ENCODE results near the gene RNF2.

The RNF2 gene

GRCh38 chr1:185091480-185091879 lies 46.1 kb downstream of the RNF2 start:
- no peak for DNase-seq (ENCODE audit: low read depth in 1 of 2, low spot score in 1 of 2)

- DNase-seq (ENCODE audit: low read depth in 1 of 2, low spot score in 1 of 2), result no peak
These were observed 49.4 kb downstream of the RNF2 start for GRCh38 chr1:185094761-185095160.

- no peak for DNase-seq (ENCODE audit: low read depth in 1 of 2, low spot score in 1 of 2)
These were observed 51.2 kb downstream of the RNF2 start for GRCh38 chr1:185096531-185096930.

DNA sequence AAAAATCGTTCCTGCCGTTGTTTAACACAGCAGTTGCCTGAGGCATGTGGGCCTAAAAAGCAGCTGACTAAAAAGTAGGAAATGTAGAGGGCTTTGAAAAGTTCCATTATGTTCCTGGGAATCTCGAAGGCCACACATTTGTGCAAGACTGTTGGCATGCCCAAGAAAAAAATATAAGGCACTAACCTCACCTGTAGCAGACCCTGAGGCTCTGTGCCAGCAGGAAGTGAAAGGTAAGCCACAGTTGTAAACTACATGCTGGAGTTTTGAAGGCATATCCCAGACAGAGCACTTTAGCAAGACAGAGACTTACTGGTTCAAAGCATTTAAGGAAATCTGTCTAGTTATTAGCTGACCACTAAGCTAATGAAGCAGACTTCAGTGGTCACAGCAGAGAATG lies 58.7 kb downstream of the RNF2 start:
- no peak for DNase-seq (ENCODE audit: low read depth in 1 of 2, low spot score in 1 of 2)

GRCh38 chr1:185105121-185105520 lies 59.8 kb downstream of the RNF2 start:
- no peak for DNase-seq (ENCODE audit: low read depth in 1 of 2, low spot score in 1 of 2)

DNA sequence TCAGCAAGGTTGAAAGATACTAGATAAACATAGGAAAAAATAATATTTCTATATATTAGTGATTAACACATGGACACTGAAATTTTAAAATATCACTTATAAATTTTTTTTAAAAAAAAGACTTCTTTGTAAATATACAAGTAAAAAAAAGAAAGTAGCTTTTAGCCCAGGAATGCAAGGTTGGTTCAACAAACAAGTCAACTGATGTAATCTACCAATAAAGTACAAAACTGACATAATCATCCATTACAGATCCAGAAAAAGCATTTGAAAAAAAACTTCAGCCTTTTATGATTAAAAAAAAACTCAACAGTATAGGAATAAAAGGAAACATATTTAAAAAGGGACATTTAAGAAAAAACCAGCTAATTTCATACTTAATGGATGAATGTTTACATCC lies 63.0 kb downstream of the RNF2 start:
- DNase-seq (ENCODE audit: low read depth in 1 of 2, low spot score in 1 of 2), result no peak

DNA sequence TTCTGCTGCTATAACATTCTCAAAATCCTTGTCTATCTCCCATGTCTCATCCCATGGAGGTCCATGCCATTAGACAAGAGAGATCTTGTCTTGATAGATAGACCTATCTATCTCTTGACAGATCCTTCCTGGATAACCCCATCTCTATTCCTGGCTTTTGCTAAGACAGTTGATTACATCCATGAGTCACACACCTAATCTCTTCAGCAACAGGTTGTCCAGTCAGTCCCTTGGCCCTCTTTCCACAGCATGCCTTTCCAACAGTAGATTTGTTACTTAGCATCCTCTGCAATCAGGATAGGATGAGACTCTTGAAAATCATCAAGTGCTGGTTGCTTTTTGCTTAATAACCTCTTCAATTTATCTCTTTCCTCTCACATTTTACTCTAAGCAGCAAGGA lies 64.8 kb downstream of the RNF2 start:
- no peak for DNase-seq (ENCODE audit: low read depth in 1 of 2, low spot score in 1 of 2)

DNA sequence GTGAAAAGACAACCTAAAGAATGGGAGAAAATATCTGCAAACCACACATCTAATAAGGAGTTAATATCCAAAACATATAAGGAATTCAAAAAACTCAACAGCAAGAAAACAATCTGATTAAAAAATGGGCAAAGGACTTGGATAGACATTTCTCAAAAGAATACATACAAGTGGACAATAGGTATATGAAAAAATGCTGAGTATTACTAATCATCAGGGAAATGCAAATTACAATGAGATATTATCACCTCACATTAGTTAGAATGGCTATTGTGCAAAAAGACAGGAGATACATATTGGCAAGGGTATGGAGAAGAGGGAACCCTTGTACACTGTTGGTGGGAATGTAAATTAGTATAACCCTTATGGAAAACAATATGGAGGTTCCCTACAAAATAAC lies 66.5 kb downstream of the RNF2 start:
- DNase-seq (ENCODE audit: low read depth in 1 of 2, low spot score in 1 of 2), result no peak

- no peak for DNase-seq (ENCODE audit: low read depth in 1 of 2, low spot score in 1 of 2)
These were observed 67.0 kb downstream of the RNF2 start for GRCh38 chr1:185112356-185112755.

DNA sequence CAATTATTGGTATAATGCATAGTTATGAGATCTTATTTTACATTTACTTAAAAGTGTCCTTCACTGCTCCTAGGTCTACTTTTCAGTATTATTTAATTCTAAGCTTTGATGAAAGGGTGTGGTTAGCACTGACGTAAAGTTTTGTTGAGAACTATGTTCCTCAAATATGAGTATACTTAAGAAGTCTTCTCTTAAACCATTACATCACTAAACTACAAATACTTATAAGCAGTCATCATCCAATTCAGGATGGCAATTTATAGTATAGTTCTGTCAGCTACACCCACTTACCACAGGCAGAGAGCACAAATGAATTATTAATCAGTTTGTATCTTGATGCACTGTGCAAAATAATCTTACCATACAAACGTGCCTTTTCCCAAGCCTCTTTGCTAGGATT lies 84.3 kb downstream of the RNF2 start:
- no peak for DNase-seq (ENCODE audit: low read depth in 1 of 2, low spot score in 1 of 2)

DNA sequence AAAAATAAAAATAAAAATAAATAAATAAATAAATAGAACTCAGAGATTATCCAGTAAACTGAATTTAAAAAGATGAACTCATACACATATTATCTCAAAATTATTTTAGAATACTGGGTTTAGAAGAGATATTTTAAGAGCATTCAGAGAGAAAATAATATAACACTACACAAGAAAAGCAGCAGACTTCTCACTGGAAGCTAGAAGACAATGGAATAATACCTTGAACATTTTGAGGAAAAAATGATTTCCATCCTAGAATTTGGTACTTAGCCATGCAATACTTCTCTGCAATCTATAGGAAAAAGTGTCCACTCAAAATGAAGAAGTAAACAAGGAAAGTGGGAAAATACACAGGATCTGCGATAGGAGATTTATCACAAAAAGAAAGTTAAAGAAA lies 87.2 kb downstream of the RNF2 start:
- no peak for DNase-seq (ENCODE audit: low read depth in 1 of 2, low spot score in 1 of 2)

DNA sequence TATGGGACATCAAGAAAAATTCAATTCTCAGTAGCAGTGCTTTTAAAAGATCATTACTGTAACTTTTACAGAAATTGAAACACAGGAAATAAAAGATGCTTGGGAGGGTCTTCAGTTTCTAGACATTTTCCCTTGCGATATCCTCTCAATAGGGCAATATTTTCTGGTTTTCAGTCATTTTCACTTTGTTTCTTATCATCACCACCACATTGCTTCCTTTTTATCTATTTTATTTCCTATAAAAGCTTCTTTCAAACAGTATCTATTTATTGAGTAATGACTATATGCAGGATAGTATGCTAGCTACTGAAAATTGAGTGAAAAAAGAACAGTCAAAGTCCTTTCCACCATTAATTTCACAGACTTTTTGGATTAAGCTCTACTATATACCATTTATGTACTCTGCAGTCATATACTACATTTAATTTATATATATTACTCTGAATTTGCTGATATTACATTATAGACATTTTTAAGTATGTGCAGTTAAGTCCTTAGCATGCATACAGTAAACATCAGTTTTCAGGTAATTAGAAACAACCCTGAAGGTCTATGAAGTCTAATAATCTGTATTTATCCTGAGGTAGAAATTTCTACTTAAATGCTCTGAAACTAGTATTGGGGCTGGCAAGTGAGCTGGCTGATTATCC lies 92.7 kb downstream of the RNF2 start:
- no peak for DNase-seq (ENCODE audit: low read depth in 1 of 2, low spot score in 1 of 2)

DNA sequence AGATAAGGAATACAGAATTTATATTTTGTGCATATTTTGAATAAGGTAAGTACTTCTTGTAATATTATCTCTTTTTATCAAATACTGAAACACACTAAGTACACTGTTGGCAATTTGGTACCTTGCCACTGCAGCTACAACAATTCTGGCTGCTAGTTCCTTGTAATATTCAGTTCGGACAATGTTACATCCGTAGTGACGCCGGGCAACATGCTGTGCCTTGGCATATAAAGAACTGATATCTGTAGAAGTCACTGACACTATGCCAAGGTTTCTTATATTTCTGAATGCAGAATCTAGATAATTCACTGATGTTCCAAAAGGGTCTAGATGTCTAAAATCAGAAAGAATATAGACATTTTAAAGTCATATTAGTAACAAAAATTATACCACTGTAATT lies 93.9 kb downstream of the RNF2 start:
- no peak for DNase-seq (ENCODE audit: low read depth in 1 of 2, low spot score in 1 of 2)

DNA sequence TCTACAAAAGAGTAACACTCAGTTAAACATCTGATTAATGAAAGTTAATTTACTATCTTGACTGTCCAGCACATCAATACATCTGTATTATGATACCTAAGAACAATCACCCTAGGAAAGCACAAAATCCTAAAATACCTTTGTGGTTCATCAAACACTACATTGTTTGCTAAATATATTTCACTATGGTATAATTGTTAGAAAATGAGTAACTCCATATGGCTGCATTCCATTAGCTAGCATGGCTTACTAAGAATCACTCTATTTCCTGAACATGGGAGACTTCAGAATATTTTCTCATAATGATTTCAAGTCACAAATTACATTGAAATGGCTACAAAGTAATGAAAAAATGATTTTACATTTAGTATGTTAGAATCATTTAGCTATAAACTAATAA lies 98.9 kb downstream of the RNF2 start:
- no peak for DNase-seq (ENCODE audit: low read depth in 1 of 2, low spot score in 1 of 2)

DNA sequence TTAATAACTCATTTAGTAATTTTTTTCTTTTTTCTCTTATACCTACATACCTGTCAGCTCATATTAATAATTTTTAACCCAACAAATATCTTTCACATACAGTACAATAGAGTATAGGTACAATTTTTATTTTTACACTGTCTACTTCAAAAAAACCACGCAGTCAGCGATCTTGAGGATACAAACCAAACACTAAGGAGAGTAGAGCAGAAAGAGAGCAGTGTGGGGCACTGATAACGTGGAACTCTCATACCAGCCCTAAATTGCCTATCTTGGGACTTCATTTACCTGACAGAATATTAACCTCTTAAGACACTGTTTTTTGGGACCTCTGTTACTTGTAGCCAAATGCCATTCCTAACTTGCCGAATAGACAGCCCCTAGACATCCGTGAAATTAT lies 105.9 kb downstream of the RNF2 start:
- DNase-seq (ENCODE audit: low read depth in 1 of 2, low spot score in 1 of 2), result no peak
